GM12878 (cell line): ENCODE measurements around the gene IER2. TPM values are rescaled to one million over a fixed set of nuclear protein-coding genes. Genes with fewer than 3 reads are reported as not detected.

ENCODE experiments used
- ATAC-seq: fragments of 200-7000 bp; cut with Tn5 transposase; 3 replicates; pipeline ENCODE4 v1.9.1; 2020; ENCODE audit warnings: mild to moderate bottlenecking, moderate library complexity
- BruUV-seq: library from RNA; stranded (reverse); fragments of 400-500 nt; replicated peaks from 2 replicates; lab custom pipeline; 2021; lab: Mats Ljungman, UMichigan
- CTCF ChIA-PET: fragments of 300-600 bp; sonication (Branson Sonifier 250); formaldehyde crosslinking; extraction: SDS; loops from one replicate; lab custom pipeline; 2021; ENCODE audit warnings: inconsistent platforms; lab: Yijun Ruan, JAX
- POLR2A ChIA-PET: fragments of 350-600 bp; formaldehyde crosslinking; extraction: SDS; loops from one replicate; lab custom pipeline; 2021; ENCODE audit warnings: inconsistent platforms; lab: Charles Lee
- RAD21 ChIA-PET: fragments of 300-600 bp; sonication (Branson Sonifier 250); formaldehyde crosslinking; loops from one replicate; lab custom pipeline; 2023; ENCODE audit warnings: antibody characterized with exemption; ENCODE audit not compliant: unreplicated experiment; lab: Charles Lee
- SMC1A ChIA-PET: fragments of 300-600 bp; sonication (Branson Sonifier 250); formaldehyde crosslinking; loops from one replicate; lab custom pipeline; 2023; ENCODE audit not compliant: unreplicated experiment, uncharacterized antibody; lab: Charles Lee
- DNase-seq: peaks from one replicate; pipeline ENCODE4 v3.0.0-alpha.2; 2011; ENCODE audit warnings: low read depth, low spot score
- FAIRE-seq: peaks from 3 replicates; lab custom pipeline; 2011; peaks lifted over from hg19 to GRCh38; lab: Jason Lieb, UNC
- H2AFZ ChIP-seq: 2 replicates; pipeline ENCODE4 v1.6.0; 2011; ENCODE audit warnings: low read depth, low read length, control low read depth; ENCODE audit not compliant: control insufficient read depth
- H3K27ac ChIP-seq: 2 replicates; pipeline ENCODE4 v1.5.1; 2011; ENCODE audit warnings: control low read depth; ENCODE audit not compliant: control insufficient read depth, insufficient read depth
- H3K27me3 ChIP-seq, 2 experiments: replicated peaks in 1 of 2; 2 replicates each; pipeline versions ENCODE4 v1.6.0 to v1.6.1; 2011; ENCODE audit warnings: low read length in 1 of 2; ENCODE audit not compliant: control insufficient read depth in 2 of 2, insufficient read depth in 2 of 2
- H3K36me3 ChIP-seq, 2 experiments: 2 replicates each; pipeline ENCODE4 v1.5.1; 2011; ENCODE audit warnings: low read length in 1 of 2; ENCODE audit not compliant: control insufficient read depth in 2 of 2, insufficient read depth in 2 of 2
- H3K4me1 ChIP-seq: 2 replicates; pipeline ENCODE4 v1.6.1; 2011; ENCODE audit warnings: mild to moderate bottlenecking, low read length, moderate library complexity, mixed read lengths; ENCODE audit not compliant: control insufficient read depth, insufficient read depth
- H3K4me2 ChIP-seq: 2 replicates; pipeline ENCODE4 v1.6.0; 2011; ENCODE audit warnings: control low read depth; ENCODE audit not compliant: control insufficient read depth, insufficient read depth
- H3K4me3 ChIP-seq: fragments of 200-600 bp; sonication (generic); 2 replicates; pipeline ENCODE4 v1.5.1; 2016
- H3K79me2 ChIP-seq: 2 replicates; pipeline ENCODE4 v1.6.0; 2011; ENCODE audit warnings: low read length; ENCODE audit not compliant: control insufficient read depth, insufficient read depth
- H3K9ac ChIP-seq: 2 replicates; pipeline ENCODE4 v1.8.0; 2011; ENCODE audit warnings: low read length, control low read depth, mixed read lengths; ENCODE audit not compliant: control insufficient read depth, insufficient read depth
- H3K9me3 ChIP-seq: replicated peaks from 3 replicates; pipeline ENCODE4 v1.5.1; 2011; ENCODE audit warnings: mild to moderate bottlenecking, low read length; ENCODE audit not compliant: control insufficient read depth, insufficient read depth
- H4K20me1 ChIP-seq: 2 replicates; pipeline ENCODE4 v1.6.0; 2011; ENCODE audit not compliant: control insufficient read depth, insufficient read depth
- BCL3 ChIP-seq: IDR thresholded peaks from 2 replicates; pipeline ENCODE4 v1.6.1; 2011; ENCODE audit warnings: borderline replicate concordance, low read depth, mild to moderate bottlenecking, moderate library complexity, low read length; ENCODE audit not compliant: insufficient read depth, poor library complexity, severe bottlenecking
- BCLAF1 ChIP-seq: fragments of 450-650 bp; IDR thresholded peaks from 2 replicates; pipeline ENCODE4 v1.6.1; 2017; ENCODE audit warnings: antibody characterized with exemption, mild to moderate bottlenecking, moderate library complexity
- BHLHE40 ChIP-seq, 2 experiments: fragments of 450-650 bp in 1 of 2; IDR thresholded peaks; 2 replicates each; pipeline ENCODE4 v1.6.1; 2011 to 2017; ENCODE audit warnings: low read depth in 2 of 2, borderline replicate concordance in 1 of 2, improper control_type of control experiment in 1 of 2, low read length in 1 of 2, mild to moderate bottlenecking in 1 of 2
- CREM ChIP-seq: IDR thresholded peaks from 2 replicates; pipeline ENCODE4 v1.6.1; 2014; ENCODE audit warnings: antibody characterized with exemption, low read depth
- IKZF1 ChIP-seq: fragments of 450-650 bp; conservative IDR thresholded peaks from 2 replicates; pipeline ENCODE4 v1.6.1; 2017; ENCODE audit warnings: antibody characterized with exemption, mild to moderate bottlenecking
- NBN ChIP-seq: fragments of 450-650 bp; IDR thresholded peaks from 2 replicates; pipeline ENCODE4 v1.6.1; 2016
- NR2F1 ChIP-seq: fragments of 450-650 bp; conservative IDR thresholded peaks from 2 replicates; pipeline ENCODE4 v1.6.1; 2017; ENCODE audit warnings: mild to moderate bottlenecking
- POLR2A ChIP-seq: IDR thresholded peaks from 2 replicates; pipeline ENCODE4 v1.6.1; 2011; ENCODE audit warnings: low read depth, mild to moderate bottlenecking, low read length
- POLR2AphosphoS5 ChIP-seq: IDR thresholded peaks from 2 replicates; pipeline ENCODE4 v1.6.1; 2011; ENCODE audit warnings: mild to moderate bottlenecking, low read length, inconsistent platforms
- RELB ChIP-seq: fragments of 450-650 bp; IDR thresholded peaks from 2 replicates; pipeline ENCODE4 v1.6.1; 2017; ENCODE audit warnings: low read depth, mild to moderate bottlenecking, moderate library complexity
- RUNX3 ChIP-seq: IDR thresholded peaks from 2 replicates; pipeline ENCODE4 v1.6.1; 2012; ENCODE audit warnings: low read length, inconsistent platforms
- SIN3A ChIP-seq: IDR thresholded peaks from 2 replicates; pipeline ENCODE4 v1.6.1; 2012; ENCODE audit warnings: low read depth, low read length, improper control_type of control experiment
- SIX5 ChIP-seq: IDR thresholded peaks from 2 replicates; pipeline ENCODE4 v1.6.1; 2011; ENCODE audit warnings: mild to moderate bottlenecking, low read depth, low read length, moderate library complexity; ENCODE audit not compliant: severe bottlenecking
- SP1 ChIP-seq: IDR thresholded peaks from one replicate; pipeline ENCODE4 v1.6.1; 2011; ENCODE audit warnings: low read depth, low read length
- STAT1 ChIP-seq: fragments of 450-650 bp; conservative IDR thresholded peaks from 2 replicates; pipeline ENCODE4 v1.6.1; 2014; ENCODE audit warnings: antibody characterized with exemption, mild to moderate bottlenecking
- TAF1 ChIP-seq: IDR thresholded peaks from 2 replicates; pipeline ENCODE4 v1.6.1; 2011; ENCODE audit warnings: mild to moderate bottlenecking, low read depth, low read length, borderline replicate concordance
- YY1 ChIP-seq: IDR thresholded peaks from 2 replicates; pipeline ENCODE4 v1.6.1; 2011; ENCODE audit warnings: low read depth, mild to moderate bottlenecking, low read length
- ZNF217 ChIP-seq: fragments of 450-650 bp; IDR thresholded peaks from 2 replicates; pipeline ENCODE4 v1.6.1; 2017; ENCODE audit warnings: antibody characterized with exemption, mild to moderate bottlenecking
- ZNF24 ChIP-seq: fragments of 450-650 bp; IDR thresholded peaks from 2 replicates; pipeline ENCODE4 v1.6.1; 2017; ENCODE audit warnings: antibody characterized with exemption, mild to moderate bottlenecking
- WGBS: methylation state at CpG from one replicate; pipeline ENCODE4 v1.1.6; 2016; ENCODE audit warnings: low lambda C conversion rate; ENCODE audit not compliant: insufficient replicate concordance, insufficient coverage; ENCODE audit errors: missing lambda C conversion rate; 5-methylcytosine and 5-hydroxymethylcytosine counted together
- in situ Hi-C: fragments of 300-500 bp; cut with MboI; formaldehyde crosslinking; loops from 9 replicates; pipeline ENCODE4 v1.14.3; 2018; ENCODE audit warnings: mixed read lengths
- intact Hi-C: fragments of 100-400 bp; cut with micrococcal nuclease; formaldehyde crosslinking; loops from one replicate; pipeline ENCODE4 v1.14.2; 2022; ENCODE audit not compliant: unreplicated experiment
- polyA plus RNA-seq, 11 experiments: library from polyadenylated mRNA; depleted of rRNA in 4 of 11; unstranded in 6 of 11; stranded (reverse) in 5 of 11; fragments of >200 nt; fragmentation: Nextera tagmentation in 4 of 11; fragmentation: Illumina TruSeq in 1 of 11; extraction: Ambion mirVana in 4 of 11; extraction: Trizol in 1 of 11; gene quantifications; 1 replicate in 1 of 11; 2 replicates in 10 of 11; pipeline versions ENCODE4 v1.2.1 to v1.2.3, GENCODE V29; 2011 to 2016; ENCODE audit warnings: inconsistent platforms in 2 of 11, missing spikeins in 2 of 11, low read depth in 1 of 11
- total RNA-seq, 4 experiments: library from RNA; depleted of rRNA in 3 of 4; stranded (reverse); fragments of >200 nt in 3 of 4; fragmentation: Illumina TruSeq in 1 of 4; extraction: Trizol in 1 of 4; gene quantifications; 2 replicates each; pipeline versions ENCODE4 v1.2.1 to v1.2.3, GENCODE V29; 2013 to 2021

Gene IER2
- total and polyA plus RNA-seq, 10 of the 15 experiments (the other 5 are each of a cell fraction or from before 2014, with no cell fraction given), result 2.8 to 94.5 (median 24.9) TPM

- SMC1A ChIA-PET, result interaction anchor here (1.0 to 1.8 kb wide), 9 partner anchors 13 to 143 kb away, joined by 3 to 7 read pairs (median 5); partner anchors contain the start of genes IER2 and STX10
- no peak for DNase-seq
- RAD21 ChIA-PET, result interaction anchor here (0.7 to 2.2 kb wide), 7 partner anchors 13 to 78 kb away, joined by 3 to 10 read pairs (median 4); partner anchors contain the start of genes IER2 and STX10
- FAIRE-seq, result no peak
- intact Hi-C loops, result loop anchor here (2.0 to 5.0 kb wide), 2 partner anchors 33 to 144 kb away; partner anchors contain the start of genes IER2 and STX10
- Histone ChIP-seq H4K20me1 (peaks cover 10% of the 10 kb centered on the region), H3K79me2 (peaks cover 62% of the 10 kb centered on the region), H3K4me1 (peaks cover 36% of the 10 kb centered on the region), H3K4me3 (peak within 1 kb of the TSS; percentile 98), H3K27me3 (no peaks in the 10 kb centered on the region), H3K27ac (peak within 1 kb of the TSS; percentile 75), H3K9me3 (no peaks in the 10 kb centered on the region), H3K36me3 (peaks cover under 1 to 7% of the 10 kb centered on the region in 2 experiments; a peak in 3 of 4 replicates), H3K9ac (peak within 1 kb of the TSS; percentile 79), H3K4me2 (peak within 1 kb of the TSS; percentile 90), H2AFZ (peak within 1 kb of the TSS; percentile 60)
- ATAC-seq, result peak; percentile 82
- in situ Hi-C loops, result no loop called here
- POLR2A ChIA-PET, result interaction anchor here (0.5 to 3.8 kb wide), 10 partner anchors 14 to 169 kb away, joined by 3 to 28 read pairs (median 4); partner anchors contain the start of genes IER2 and STX10
- CTCF ChIA-PET, result interaction anchor here (0.8 to 1.7 kb wide), 6 partner anchors 12 to 84 kb away, joined by 3 to 7 read pairs (median 4); partner anchors contain the start of genes IER2 and STX10
- no TSS peak for BruUV-seq
- under 1% methylated on average over 37 of the region's 65 CpGs for WGBS
- TF ChIP-seq POLR2AphosphoS5, result no peak
- peak; percentile 73; the same call in 1 of the 2 replicates for TF ChIP-seq SIN3A
- TF ChIP-seq RUNX3, result peak; percentile 44
- no peak for TF ChIP-seq ZNF24
- TF ChIP-seq STAT1, result 0 out of 2 replicates have a peak, but pooled peaks have one; percentile 19
- TF ChIP-seq BCLAF1, result no peak
- 0 out of 2 replicates have a peak, but pooled peaks have one; percentile 37 for TF ChIP-seq NR2F1
- TF ChIP-seq CREM, result peak; percentile 61
- TF ChIP-seq RELB, result peak; percentile 57; the same call in 1 of the 2 replicates
- peak; percentile 78 for TF ChIP-seq SP1
- 0 out of 2 replicates have a peak, but pooled peaks have one; percentile 51 for TF ChIP-seq NBN
- TF ChIP-seq YY1, result peak; percentile 94
- peak; percentile 67; the same call in 1 of the 2 replicates for TF ChIP-seq IKZF1
- peak; percentile 96 for TF ChIP-seq ZNF217
- TF ChIP-seq POLR2A, result peak; percentile 66
- TF ChIP-seq TAF1, result peak; percentile 94
- TF ChIP-seq SIX5, result peak; percentile 41
- TF ChIP-seq BCL3, result no peak
- TF ChIP-seq BHLHE40 (IDR thresholded peaks at IDR 0.05; ENCODE audit: borderline replicate concordance in 1 of 2, low read depth in 2 of 2, low read length in 1 of 2), result peak; percentile 22 to 61; a peak in 2 of 4 replicates
Observed at GRCh38 chr19:13117772-13118423, 32.3 kb upstream of the IER2 start, which contains the start of gene NACC1. Gene NACC1 (plus strand): TSS chr19:13118264. CDS start chr19:13135208, 16,944 bp downstream.
